Mesothelial cell of epicardium (in vitro differentiated cells): ENCODE results near the gene COL1A1. TPM values are rescaled to one million over a fixed set of nuclear protein-coding genes. Genes with fewer than 3 reads are reported as not detected.

ENCODE experiments used
- DNase-seq, 2 experiments: peaks; one replicate each; pipeline ENCODE4 v3.0.0; 2021; ENCODE audit warnings: low spot score in 2 of 2; ENCODE audit not compliant: unreplicated experiment in 2 of 2
- H3K27ac Mint-ChIP-seq: 2 replicates; pipeline ENCODE4 v1.8.0; 2021; ENCODE audit warnings: mixed read lengths
- H3K27me3 Mint-ChIP-seq: 2 replicates; pipeline ENCODE4 v1.8.0; 2021; ENCODE audit warnings: low read depth, mixed read lengths
- H3K36me3 Mint-ChIP-seq: 2 replicates; pipeline ENCODE4 v1.8.0; 2021; ENCODE audit warnings: mixed read lengths
- H3K4me1 Mint-ChIP-seq: 2 replicates; pipeline ENCODE4 v1.8.0; 2021; ENCODE audit warnings: mixed read lengths
- H3K4me3 Mint-ChIP-seq: 2 replicates; pipeline ENCODE4 v1.8.0; 2021; ENCODE audit warnings: mild to moderate bottlenecking, moderate library complexity, mixed read lengths
- H3K9me3 Mint-ChIP-seq: 2 replicates; pipeline ENCODE4 v1.8.0; 2021; ENCODE audit warnings: mixed read lengths
- total RNA-seq: library from RNA; stranded (reverse); gene quantifications from 3 replicates; pipeline ENCODE4 v1.2.1, GENCODE V29; 2021
- TF ChIP-seq, protein P1 (sequence below): fragments of 200-600 bp; sonication (generic); IDR thresholded peaks from one replicate; pipeline ENCODE4 v1.5.0; 2021; ENCODE audit warnings: antibody characterized with exemption; ENCODE audit not compliant: unreplicated experiment

The COL1A1 gene
- total RNA-seq, 1 donor from 2014 or later, result 3,972 TPM

DNA sequence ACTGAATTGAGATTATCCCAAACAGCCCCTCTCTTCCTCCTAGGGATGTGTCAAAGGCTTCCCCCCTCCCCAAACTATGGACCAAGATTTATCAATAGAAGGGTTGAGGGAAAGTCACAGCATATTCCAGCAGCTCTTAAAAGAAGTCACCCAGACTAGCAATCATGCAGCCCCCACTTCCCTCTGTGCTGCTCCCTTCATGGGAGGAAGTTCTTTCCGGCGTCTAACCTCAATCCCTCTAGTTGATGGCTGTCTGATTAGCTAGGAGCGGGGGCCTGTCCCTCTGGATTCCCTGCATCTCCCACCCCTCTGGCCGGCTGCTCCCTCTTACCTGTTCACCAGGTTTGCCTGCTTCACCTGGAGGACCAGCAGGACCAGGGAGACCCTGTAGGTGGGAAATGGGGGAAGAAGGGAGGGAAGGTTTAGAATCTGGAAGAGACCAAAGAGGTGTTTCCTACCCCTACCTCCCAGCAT is 9.2 kb downstream of the COL1A1 start:
- H3K27me3 Mint-ChIP-seq, result no peaks in the 10 kb centered on the region
- H3K27ac Mint-ChIP-seq, result peak overlapping the region; percentile 61
- DNase-seq, result no peak
- peaks cover 29% of the 10 kb centered on the region for H3K4me1 Mint-ChIP-seq
- TF ChIP-seq, protein P1, sequence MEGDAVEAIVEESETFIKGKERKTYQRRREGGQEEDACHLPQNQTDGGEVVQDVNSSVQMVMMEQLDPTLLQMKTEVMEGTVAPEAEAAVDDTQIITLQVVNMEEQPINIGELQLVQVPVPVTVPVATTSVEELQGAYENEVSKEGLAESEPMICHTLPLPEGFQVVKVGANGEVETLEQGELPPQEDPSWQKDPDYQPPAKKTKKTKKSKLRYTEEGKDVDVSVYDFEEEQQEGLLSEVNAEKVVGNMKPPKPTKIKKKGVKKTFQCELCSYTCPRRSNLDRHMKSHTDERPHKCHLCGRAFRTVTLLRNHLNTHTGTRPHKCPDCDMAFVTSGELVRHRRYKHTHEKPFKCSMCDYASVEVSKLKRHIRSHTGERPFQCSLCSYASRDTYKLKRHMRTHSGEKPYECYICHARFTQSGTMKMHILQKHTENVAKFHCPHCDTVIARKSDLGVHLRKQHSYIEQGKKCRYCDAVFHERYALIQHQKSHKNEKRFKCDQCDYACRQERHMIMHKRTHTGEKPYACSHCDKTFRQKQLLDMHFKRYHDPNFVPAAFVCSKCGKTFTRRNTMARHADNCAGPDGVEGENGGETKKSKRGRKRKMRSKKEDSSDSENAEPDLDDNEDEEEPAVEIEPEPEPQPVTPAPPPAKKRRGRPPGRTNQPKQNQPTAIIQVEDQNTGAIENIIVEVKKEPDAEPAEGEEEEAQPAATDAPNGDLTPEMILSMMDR, result no peak
- H3K9me3 Mint-ChIP-seq, result no peaks in the 10 kb centered on the region
- peaks cover 27% of the 10 kb centered on the region for H3K36me3 Mint-ChIP-seq
- H3K4me3 Mint-ChIP-seq, result no peak overlapping the region

DNA sequence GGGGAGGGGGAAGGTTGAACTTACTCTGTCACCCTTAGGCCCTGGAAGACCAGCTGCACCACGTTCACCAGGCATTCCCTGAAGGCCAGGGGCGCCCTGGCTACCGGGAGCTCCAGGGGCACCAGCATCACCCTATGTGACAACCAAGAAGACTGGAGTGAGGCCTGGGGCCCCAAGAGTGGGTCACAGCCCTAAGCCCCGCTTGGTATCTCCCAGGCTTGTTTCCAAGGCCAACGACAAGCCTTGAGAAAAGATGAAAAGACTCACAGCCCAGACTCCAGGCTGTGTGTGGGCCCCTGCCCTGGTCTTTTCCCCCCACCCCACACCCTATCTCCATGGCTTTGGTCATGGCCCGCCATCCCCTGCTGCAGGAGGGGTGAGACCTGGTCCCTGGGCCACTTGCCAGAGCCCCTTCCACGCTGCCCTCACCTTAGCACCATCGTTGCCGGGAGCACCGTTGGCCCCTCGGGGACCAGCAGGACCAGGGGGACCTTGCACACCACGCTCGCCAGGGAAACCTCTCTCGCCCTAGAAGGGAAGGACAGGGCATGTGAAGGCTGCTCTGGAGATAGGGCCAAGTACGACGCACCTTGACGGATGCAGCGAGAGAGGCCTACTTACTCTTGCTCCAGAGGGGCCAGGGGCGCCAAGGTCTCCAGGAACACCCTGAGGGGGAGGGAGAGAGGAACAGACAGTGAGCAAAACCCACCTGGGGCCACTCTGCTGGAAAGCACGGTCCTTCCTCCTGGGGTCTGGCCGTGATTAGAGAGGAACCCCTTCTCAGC is 9.9 kb downstream of the COL1A1 start:
- H3K4me3 Mint-ChIP-seq, result no peak overlapping the region
- peaks cover 29% of the 10 kb centered on the region for H3K4me1 Mint-ChIP-seq
- peaks cover 24% of the 10 kb centered on the region for H3K36me3 Mint-ChIP-seq
- no peak for DNase-seq
- peak overlapping the region; percentile 84 for H3K27ac Mint-ChIP-seq
- H3K27me3 Mint-ChIP-seq, result no peaks in the 10 kb centered on the region
- TF ChIP-seq, protein P1, result no peak
- H3K9me3 Mint-ChIP-seq, result no peaks in the 10 kb centered on the region

DNA sequence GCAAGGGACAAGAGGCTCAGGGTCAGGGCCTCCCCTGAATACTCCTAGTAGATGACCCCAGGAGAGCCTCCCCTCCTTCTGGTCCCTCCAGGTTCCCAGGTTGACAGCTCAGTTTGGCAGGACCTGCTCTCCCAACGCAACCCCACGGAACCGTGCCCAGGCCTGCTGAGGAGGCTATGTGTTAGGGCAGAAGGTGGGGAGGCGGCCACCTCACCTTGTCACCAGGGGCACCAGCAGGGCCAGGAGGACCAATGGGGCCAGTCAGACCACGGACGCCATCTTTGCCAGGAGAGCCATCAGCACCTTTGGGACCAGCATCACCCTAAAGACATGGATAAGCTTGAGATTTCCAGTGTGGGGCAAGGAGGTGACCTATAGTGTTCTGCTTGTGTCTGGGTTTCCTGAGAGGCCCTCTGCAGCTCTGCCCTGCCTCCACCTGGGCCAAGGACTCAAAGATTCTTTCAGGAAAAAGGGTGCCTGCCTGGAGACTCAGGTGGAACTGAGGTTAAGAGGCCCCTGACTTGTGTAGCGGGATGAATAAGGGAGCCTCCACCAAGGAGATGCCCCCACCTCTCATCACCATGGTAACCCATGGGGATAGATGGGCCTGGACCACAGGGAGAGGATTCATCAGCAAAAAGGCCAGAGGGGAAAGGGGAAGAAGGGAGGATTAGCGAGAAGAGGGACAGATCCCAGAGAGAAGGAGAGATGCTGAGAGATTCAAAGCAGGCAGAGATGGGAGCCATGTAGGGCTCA is 10.7 kb downstream of the COL1A1 start:
- Mint-ChIP-seq H3K9me3 (no peaks in the 10 kb centered on the region), H3K36me3 (peaks cover 26% of the 10 kb centered on the region), H3K27me3 (no peaks in the 10 kb centered on the region), H3K4me1 (peaks cover 26% of the 10 kb centered on the region), H3K4me3 (no peak overlapping the region), H3K27ac (peak overlapping the region; percentile 84)
- no peak for DNase-seq
- TF ChIP-seq, protein P1, result no peak

DNA sequence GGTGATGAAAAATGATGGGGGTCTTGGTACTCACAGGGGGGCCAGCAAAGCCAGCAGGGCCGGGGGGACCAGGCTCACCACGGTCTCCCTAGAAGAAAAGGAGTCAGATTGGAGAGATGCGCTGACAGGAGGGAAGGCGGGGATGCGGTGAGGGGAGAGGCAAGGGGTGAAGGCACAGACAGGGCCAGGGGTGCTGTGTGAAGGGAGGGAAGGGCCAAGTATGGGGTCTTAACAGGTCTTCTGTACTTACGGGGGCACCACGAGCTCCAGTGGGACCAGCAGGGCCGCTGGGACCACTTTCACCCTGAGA is 11.2 kb downstream of the COL1A1 start:
- Mint-ChIP-seq H3K27ac (peak overlapping the region; percentile 84), H3K9me3 (no peaks in the 10 kb centered on the region), H3K36me3 (peaks cover 28% of the 10 kb centered on the region), H3K4me1 (peaks cover 25% of the 10 kb centered on the region), H3K4me3 (no peak overlapping the region), H3K27me3 (no peaks in the 10 kb centered on the region)
- TF ChIP-seq, protein P1, result no peak
- DNase-seq, result no peak

DNA sequence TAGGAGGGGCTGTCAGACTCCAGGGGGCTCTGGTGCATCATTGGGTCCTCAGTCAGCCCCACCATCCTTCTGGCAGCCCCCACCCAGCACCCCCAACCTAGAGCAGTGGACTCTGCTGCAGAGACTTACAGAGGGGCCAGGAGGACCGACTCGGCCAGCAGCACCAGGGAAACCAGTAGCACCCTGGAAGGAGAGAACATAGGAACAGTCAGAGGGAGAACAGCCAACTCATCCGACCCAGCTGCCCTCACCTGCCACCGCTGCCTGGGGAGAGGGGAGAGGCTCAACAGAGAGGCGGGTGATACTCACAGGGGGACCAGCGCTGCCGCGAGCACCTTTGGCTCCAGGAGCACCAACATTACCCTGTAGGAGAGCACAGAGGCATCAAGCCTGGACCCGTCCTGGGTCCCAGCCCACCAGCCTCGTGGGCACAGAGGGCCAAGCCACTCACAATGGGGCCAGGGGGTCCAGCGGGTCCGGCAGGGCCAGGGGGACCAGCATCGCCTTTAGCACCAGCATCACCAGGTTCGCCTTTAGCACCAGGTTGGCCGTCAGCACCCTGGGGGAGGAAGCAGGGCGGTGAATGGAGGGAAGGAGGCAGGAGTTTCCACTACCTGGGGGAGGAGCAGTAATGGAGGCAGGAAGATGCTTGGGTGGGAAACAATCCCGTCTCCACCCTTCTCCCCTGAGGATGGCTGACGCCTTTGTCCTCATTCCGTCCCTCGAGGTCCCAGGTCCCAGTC is 11.7 kb downstream of the COL1A1 start:
- peak overlapping the region; percentile 93 for H3K27ac Mint-ChIP-seq
- H3K36me3 Mint-ChIP-seq, result peaks cover 29% of the 10 kb centered on the region
- H3K4me1 Mint-ChIP-seq, result peaks cover 28% of the 10 kb centered on the region
- H3K27me3 Mint-ChIP-seq, result no peaks in the 10 kb centered on the region
- H3K4me3 Mint-ChIP-seq, result no peak overlapping the region
- DNase-seq, result no peak
- TF ChIP-seq, protein P1, result no peak
- H3K9me3 Mint-ChIP-seq, result no peaks in the 10 kb centered on the region
